NCI-H1436 treated with DMSO at 0.1 percent for 48 hours (cell line): ENCODE results near the gene POLR2J3.
"Not testable (repeated sequence)": the region's sequence is repeated elsewhere in the genome, so short reads cannot be mapped to it uniquely, and the experiment has no call there.

Experiments
- DNase-seq: peaks from one replicate; lab custom pipeline; 2025; lab: John Stamatoyannopoulos, UW

Gene POLR2J3

DNA sequence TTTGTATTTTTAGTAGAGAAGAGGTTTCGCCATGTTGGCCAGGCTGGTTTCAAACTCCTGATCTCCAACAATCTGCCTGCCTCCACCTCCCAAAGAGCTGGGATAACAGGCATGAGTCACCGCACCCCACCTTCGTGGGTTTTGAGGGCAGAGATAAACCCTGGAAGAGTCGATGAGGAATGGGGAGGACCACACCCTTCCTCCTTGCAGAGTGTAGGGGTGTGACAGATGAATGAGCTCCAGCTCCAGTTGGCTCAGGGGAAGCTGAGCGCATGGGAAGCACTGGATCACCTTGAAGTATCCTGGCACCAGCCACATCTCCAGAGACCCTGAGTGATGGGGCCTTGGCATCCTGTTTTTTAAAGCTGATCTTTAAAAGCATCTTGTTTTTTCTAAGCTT is 11.1 kb upstream of the POLR2J3 start:
- not testable (repeated sequence) for DNase-seq

DNA sequence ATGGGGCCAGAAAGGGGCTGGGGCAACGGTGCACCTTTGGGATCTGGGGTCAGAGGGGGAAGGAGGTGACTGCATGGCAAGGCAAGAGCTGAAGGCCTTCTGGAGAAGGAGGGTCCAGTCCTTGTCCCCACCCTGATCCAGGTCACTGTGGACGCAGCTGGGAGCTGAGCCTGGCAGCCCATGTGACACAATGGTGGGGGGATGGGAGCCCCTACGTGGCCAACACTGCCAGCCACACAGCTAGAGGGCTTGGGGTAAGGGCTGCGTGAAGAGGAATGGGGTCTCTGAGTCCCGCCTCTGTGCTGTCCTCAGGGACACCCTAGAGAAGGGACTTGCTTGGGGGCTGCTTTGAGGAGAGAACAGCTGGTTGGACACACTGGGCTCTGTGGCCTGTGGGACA is 9.3 kb upstream of the POLR2J3 start:
- not testable (repeated sequence) for DNase-seq

DNA sequence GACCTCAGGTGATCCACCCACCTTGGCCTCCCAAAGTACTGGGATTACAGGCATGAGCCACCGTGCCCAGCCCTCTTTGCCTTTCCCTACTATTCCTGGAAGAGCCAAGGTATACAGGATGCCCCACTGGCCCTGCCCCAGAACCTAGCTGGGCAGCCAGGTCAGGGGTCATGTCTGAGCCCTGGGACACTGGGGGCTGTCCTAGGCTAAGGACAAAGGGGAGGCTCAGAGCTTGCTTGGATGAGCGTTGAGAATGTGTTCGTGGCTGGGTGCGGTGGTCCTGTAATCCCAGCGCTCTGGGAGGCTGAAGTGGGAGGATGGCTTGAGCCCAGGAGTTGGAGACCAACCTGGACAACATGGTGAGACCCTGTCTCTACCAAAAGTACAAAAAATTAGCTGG is 6.1 kb upstream of the POLR2J3 start:
- DNase-seq = not testable (repeated sequence)

DNA sequence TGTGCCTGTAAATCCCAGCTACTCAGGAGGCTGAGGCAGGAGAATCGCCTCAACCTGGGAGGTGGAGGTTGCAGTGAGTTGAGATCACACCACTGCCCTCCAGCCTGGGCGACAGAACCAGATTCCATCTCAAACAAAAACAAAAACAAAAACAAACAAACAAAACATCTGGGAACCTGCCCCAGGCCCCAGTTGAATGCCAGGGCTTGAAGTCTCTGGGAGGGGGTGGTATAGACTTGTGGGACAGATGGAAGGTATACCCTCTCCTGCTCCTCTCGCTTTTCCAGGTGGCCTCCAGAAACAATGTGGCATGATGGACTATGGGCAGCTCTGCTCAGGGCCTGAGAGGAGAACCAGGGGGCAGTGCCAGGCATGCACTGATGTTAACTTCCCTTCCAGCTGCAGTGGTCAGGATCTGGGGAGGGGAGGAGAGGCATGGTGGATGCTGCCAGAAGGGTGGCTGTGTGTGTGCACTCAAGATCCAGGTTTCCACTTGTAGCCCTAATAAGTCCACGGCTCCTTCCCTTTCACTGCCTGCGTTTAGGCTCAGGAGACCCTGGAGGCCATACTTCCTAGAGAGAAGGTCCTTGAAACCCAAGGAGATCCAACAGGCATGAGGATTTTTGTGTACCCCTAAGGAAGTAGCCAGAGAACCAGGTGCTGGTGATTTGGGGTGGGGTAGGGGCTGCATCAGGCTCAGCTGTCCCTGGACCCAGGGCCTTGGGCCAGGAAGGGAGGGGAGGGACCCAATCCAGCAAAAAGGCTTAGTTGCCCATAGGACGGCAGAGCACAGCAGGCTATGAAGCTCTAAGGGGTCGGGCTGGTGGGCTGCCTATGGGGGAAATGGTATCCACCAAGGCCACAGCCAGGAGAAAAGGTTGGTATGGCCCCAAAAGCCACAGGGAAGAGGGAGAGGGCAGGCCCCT is 5.2 kb upstream of the POLR2J3 start:
- not testable (repeated sequence) for DNase-seq

DNA sequence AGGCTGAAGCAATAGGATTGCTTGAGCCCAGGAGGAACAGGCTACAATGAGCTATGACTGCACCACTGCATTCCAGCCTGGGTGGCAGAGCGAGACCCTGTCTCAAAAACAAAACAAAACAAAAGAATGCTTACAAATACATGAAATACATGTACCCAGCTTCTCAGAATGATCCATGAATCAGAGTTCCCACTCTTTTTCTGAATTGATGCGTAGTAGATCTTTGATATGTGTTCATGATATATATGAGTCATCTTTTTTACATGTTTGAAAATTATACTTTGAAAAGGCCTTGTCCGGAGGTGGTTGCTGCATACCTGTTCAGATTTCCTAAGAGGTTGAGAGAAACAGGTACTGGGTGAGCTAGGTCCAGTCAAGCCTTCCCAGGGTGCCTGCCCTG is 4.0 kb upstream of the POLR2J3 start:
- DNase-seq = not testable (repeated sequence)

DNA sequence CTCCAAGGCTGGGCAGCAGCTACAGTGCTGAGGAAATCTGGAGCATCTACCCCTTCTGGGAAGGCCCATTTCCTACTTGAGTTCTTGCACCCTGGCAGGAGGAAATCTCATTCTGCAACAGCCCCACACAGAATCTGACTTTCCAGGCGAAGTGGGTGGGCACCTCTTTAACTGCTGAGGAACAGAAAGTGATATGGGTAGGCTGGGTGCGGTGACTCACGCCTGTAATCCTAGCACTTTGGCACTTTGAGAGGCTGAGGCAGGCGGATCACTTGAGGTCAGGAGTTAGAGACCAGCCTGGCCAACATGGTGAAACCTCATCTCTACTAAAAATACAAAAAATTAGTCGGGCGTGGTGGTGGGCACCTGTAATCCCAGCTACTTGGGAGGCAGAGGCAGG is 2.2 kb upstream of the POLR2J3 start:
- not testable (repeated sequence) for DNase-seq

DNA sequence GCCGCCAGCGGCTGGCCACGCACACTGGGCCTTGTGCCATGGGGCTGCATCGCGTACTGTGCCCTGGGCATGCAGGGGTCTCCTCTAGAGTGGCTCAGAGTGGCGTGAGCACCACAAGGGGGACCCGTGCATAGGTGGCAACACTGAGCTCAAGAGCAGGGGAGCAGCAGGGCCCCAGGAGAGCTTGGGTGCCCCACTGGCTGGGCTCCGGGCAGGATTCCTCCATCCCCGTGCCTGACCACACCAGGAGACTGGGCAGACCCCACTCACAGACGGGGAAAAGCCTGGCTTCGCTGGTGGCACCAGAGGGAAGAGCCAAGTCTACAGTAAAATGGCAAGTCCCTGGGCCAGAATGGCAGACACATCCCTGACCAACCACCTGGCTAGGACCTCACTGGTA is 3.8 kb downstream of the POLR2J3 start:
- DNase-seq = not testable (repeated sequence)

DNA sequence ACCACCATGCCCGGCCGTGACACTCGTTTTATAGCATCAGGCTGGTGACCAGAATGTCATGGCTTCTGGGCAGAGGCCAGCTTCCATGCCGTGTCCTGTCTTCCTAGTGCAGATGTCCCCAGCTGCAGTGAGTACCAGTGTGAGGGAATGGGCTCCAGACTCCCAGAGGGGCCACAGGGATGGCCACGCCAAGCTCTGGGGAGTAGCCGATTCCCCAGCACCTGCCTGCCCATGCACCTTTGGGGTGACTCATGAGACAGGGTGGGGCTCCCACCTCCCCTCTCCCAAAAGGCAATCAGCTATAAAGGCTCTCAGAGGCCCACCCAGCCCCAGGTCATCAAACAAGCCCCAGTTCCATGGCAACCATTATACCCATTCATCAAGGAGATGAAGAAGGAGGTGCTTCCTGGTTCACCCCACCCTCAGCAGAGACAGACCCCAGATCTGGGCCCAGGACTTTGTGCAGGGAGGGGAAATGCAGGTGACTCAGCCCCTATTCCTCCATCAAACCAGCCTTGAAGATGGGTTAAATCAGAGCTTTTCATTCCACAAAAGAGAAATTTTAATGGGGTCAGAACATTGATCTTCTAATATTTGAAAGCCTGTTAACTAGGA is 21.5 kb downstream of the POLR2J3 start, which contains the start of gene SPDYE2:
Gene SPDYE2 (plus strand): TSS at position 419 of the 615 bp plus-strand sequence. CDS start 2,030 bp downstream, outside the sequence.
- DNase-seq = not testable (repeated sequence)

DNA sequence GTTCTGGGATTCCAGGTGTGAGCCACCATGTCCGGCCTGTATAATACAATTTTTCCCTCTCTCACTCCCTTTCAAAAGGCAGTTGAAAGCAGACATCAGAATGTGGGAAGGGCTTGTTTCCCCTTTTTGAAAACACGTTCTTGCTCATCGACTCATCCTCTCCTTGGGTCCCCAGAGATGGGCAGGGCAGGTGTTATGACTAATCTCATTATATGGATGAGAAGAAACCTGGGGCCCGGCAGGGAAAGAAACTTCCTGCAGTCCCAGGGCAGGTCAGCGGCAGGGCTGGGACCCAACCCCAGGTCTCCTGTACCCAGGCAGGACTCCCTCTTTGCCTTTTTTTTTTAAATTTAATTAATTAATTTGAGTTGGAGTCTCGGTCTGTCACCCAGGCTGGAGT is 26.0 kb downstream of the POLR2J3 start:
- DNase-seq = not testable (repeated sequence)

DNA sequence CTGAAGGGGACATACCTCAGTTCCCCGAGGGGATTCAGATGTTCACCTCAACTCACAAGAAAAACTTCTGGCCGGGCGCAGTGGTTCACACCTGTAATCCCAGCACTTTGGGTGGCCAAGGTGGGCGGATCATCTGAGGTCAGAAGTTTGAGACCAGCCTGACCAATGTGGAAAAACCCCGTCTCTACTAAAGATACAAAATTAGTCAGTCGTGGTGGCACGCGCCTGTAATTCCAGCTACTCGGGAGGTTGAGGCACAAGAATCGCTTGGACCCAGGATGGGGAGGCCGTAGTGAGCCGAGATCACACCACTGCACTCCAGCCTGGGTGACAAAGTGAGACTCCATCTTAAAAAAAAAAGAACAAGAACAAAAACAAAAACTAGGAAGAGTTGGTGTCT is 27.1 kb downstream of the POLR2J3 start:
- DNase-seq = not testable (repeated sequence)

DNA sequence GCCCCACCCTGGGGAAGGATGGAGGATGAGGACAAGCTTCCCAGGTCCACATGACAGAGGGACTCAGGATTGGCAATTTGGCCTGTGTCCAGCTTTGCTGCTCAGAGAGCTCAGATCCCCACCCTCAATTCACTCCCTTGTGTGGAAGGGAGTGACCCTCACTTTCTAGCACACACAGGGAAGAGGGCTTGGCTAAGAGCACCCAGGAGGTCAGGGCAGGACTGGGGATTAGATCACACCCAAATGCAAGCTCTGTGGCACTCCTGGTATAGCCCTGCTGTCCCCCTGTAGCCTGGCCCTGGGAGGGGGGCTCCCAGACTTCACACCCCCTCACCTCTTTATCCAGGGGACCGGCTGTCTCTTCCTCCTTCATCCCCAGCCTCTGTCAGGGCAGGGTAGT is 28.0 kb downstream of the POLR2J3 start:
- DNase-seq = not testable (repeated sequence)

DNA sequence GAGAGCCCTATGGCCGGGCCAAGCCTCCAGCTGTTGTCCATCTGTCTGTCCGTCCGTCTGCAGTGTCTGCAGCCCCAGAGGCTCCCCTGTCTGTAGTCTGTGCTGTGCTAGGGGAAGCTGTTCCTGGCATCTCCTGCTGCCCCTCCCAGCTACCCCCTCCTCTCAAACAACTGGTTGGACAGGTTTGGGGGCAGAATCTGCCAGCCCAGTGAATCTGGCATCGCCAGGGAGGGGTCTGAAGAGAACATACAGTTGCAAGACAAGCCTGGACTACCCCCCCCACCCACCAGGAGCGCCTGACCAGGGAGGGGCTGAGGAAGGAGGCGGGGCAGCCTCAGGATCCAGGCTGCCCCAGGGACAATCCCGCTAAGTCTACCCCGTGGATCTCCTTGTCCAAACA is 28.8 kb downstream of the POLR2J3 start, which contains the start of gene UPK3BL2:
Gene UPK3BL2 (minus strand): TSS at position 101 of the 400 bp plus-strand sequence. CDS start 60 bp downstream, at position 41.
- DNase-seq = not testable (repeated sequence)

DNA sequence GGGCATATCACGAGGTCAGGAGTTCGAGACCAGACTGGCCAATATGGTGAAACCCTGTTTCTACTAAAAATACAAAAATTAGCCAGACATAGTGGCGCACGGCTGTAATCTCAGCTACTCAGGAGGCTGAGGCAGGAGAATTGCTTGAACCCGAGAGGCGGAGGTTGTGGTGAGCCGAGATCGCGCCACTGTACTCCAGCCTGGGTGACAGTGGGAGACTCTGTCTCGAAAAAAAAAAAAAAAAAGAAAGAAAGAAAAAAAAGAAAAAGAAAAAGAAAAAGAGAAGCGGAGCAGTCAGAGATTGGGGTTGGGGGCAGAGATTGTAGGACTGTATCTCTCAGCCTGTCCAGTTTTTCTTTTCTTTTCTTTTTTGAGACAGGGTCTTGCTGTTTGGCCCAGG is 29.6 kb downstream of the POLR2J3 start:
- DNase-seq = not testable (repeated sequence)

DNA sequence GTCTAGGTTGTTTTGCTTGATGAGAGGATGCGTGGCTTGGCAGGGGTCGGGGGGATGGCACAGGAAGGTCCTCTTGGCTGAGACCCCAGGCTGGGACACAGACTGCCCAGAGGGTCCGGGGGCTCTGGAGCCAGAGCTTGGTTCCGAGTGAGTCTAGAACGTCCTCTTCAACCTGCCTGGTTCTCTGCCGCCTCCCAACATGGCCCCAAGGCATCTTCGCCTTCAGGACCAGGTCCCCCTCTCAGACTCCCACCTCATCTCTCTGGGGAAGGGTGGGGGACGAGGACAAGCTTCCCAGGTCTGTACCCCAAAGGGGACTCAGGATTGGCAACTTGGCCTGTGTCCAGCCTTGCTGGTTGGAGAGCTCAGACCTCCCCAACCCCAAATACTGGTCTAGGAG is 30.3 kb downstream of the POLR2J3 start:
- DNase-seq = not testable (repeated sequence)

DNA sequence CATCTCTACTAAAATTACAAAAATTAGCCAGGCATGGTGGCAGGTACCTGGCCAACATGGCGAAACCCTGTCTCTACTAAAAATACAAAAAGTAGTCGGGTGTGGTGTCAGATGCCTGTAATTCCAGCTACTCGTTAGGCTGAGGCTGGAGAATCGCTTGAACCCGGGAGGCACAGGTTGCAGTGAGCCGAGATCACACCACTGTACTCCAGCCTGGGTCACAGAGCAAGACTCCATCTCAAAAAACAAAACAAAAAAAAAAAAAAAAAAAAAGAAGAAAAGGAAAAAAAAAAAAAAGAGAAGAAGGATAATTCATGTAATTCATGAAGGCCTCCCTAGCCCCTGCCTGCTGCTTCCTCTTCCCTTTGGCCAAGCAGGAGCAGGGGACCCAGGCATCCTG is 31.8 kb downstream of the POLR2J3 start:
- not testable (repeated sequence) for DNase-seq

DNA sequence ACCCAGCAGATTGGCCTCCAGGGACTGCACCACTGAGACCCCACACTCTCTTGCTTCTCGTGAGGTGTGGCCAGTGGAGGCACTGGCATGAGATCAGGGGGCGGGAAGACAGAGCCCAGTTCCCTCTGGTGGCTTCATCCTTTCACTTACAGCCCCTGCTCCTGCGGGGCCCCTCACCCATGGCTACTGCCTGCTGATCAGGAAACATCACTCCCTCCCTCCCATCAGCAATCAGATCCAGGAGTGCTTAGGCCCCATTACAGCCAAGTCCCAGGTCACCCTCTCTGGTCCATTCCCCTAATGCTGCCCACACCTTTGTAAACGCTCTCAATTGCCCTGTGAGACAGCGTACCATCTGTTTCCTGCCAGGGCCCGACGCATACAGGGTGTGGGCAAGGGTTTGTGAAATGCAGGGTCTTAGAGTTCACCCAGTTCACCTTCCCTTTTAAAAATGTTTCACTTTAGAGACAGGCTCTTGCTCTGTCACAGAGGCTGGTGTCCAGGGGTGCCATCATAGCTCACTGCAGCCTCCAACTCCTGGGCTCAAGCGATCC is 37.2 kb downstream of the POLR2J3 start:
- DNase-seq = not testable (repeated sequence)

DNA sequence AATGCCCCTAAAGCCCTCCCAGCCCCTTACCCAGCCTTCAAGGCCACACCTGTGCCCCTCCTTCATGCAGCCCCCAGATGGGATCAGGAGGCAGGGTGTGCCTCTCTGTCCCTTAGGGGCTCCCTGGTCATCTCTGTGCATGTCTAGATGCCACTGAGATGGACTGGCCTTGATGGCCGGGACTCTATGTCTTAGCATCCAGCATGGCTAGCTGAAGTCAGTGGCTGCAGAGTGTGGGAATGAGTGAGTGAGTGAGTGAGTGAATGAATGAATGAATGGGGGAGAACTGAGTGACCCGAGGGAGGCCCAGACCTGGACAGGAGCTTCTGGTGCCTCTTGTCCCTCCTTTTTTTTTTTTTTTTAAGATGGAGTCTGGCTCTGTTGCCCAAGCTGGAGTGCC is 40.3 kb downstream of the POLR2J3 start:
- DNase-seq = not testable (repeated sequence)

DNA sequence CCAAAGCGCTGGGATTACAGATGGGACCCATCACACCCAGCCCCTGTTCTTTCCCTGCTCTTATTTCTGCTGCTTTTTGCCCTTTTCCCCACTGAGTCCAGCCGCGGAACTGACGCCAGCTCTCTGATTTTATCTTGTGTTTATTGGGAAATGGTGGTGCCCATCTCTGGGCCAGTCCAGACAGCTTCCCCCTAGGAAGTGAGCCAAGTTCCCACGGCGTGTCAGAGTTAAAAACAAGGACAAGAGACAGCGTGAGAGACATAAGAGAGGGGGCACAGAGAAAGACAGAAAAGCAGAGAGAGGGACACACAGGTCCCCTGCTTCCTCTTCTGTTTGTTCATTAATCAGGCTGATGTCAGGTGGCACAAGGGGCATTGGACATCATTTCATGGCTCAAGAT is 40.8 kb downstream of the POLR2J3 start:
- DNase-seq = not testable (repeated sequence)

DNA sequence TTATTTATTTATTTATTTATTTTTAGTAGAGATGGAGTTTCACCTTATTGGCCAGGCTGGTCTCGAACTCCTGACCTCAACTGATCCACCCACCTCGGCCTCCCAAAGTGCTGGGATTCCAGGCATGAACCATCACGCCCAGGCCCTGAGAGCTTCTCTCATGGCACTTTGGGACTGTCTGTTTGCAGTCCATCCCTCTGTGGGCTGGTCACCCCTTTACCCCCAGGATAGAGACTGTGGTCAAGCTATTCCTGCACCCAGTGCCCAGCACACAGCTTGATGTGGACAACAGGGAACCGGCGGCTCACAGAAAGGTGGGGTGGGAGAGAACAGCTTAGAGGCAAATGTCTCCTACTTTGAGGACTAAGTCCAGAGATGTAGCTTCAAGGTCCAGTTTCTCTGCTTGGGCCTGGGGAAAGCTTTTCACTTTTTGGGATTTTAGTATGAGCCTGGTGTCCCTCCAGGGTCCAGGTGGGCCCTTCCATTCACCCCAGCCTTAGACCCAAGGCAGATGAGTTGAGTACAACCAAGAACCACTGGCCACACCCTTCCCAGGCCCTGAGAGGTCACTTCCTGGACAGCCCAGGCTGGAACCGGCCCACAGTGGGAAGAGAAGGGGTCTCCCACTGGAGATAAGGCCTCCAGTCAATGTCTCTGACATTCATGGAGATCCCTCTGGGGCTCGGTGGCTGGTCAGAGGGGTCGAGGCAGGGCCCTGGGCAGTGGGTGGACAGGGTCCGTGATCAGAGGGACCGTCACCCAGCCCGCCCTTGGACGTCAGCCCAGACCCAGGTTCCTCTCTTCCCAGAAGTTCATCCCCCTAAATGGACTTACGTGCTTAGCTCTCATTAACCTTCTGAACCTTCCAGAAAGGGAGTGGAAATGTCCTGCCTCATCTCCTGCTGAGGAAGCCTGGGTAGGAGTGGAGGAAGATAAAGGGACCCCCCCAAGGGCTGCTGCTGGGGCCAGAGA is 44.3 kb downstream of the POLR2J3 start:
- not testable (repeated sequence) for DNase-seq

DNA sequence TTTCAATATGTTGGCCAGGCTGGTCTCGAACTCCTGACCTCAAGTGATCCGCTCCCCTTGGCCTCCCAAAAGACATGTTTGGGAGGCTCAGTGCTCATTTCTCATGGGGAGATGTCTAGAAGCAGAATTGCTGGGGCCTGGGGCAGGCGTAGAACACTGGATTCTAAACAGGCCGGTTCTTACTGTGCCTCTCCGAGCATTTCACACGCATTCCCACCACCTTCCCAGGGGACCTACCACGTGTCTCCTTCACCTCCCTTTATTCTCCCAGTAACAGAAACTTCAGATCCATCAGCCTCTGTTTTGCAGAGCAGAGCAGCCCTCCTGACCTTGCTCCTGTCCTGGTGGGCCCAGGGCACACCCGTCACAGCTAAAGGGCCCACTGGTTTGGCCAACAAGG is 45.2 kb downstream of the POLR2J3 start:
- DNase-seq = not testable (repeated sequence)

DNA sequence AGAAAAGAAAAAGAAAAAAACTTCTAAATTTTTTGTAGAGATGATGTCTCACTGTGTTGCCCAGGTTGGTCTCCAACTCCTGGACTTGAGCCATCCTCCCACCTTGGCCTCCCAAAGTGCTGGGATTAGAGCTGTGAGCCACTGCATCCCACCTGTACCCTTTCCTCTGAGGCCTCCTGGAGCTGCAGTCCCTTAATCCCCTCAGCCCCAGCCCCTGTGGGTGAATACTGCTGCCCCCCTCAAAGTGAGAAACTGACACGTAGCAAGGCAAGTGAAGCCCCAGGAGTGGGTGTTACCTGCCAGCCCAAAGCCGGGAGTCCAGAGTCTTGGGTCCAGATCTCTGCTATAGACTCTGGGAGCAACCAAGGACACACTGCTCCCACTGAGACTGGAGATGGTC is 47.6 kb downstream of the POLR2J3 start:
- DNase-seq = not testable (repeated sequence)
